Neural progenitor cell (in vitro differentiated cells): ENCODE measurements around the gene NXPE1. TPM values are rescaled to one million over a fixed set of nuclear protein-coding genes. Genes with fewer than 3 reads are reported as not detected.

Experiments
- DNase-seq: peaks from one replicate; pipeline ENCODE4 v3.0.0-alpha.2; 2016; ENCODE audit warnings: low spot score
- H2AFZ ChIP-seq: fragments of 200-600 bp; sonication (generic); replicated peaks from 2 replicates; pipeline ENCODE4 v1.6.1; 2016; ENCODE audit warnings: antibody characterized with exemption
- H3F3A ChIP-seq: fragments of 200-600 bp; sonication (generic); 2 replicates; pipeline ENCODE4 v1.6.1; 2016; ENCODE audit warnings: antibody characterized with exemption, low read depth
- H3K27ac ChIP-seq: fragments of 200-600 bp; sonication (generic); 2 replicates; pipeline ENCODE4 v1.5.1; 2016; ENCODE audit warnings: mild to moderate bottlenecking
- H3K27me3 ChIP-seq: fragments of 200-600 bp; sonication (generic); 2 replicates; pipeline ENCODE4 v1.6.1; 2016; ENCODE audit warnings: mild to moderate bottlenecking, moderate library complexity
- H3K36me3 ChIP-seq: fragments of 200-600 bp; sonication (generic); 2 replicates; pipeline ENCODE4 v1.5.1; 2016
- H3K4me1 ChIP-seq: fragments of 200-600 bp; sonication (generic); 2 replicates; pipeline ENCODE4 v1.6.1; 2016; ENCODE audit warnings: mixed run types
- H3K4me2 ChIP-seq: fragments of 200-600 bp; sonication (generic); 2 replicates; pipeline ENCODE4 v1.6.1; 2016
- H3K4me3 ChIP-seq: fragments of 200-600 bp; sonication (generic); 2 replicates; pipeline ENCODE4 v1.5.1; 2016
- H3K79me2 ChIP-seq: fragments of 200-600 bp; sonication (generic); 2 replicates; pipeline ENCODE4 v1.6.1; 2016; ENCODE audit warnings: low read depth
- H3K9ac ChIP-seq: fragments of 200-600 bp; sonication (generic); 2 replicates; pipeline ENCODE4 v1.6.1; 2016
- H3K9me3 ChIP-seq: fragments of 200-600 bp; sonication (generic); 2 replicates; pipeline ENCODE4 v1.5.1; 2016; ENCODE audit warnings: low read depth
- H4K20me1 ChIP-seq: fragments of 200-600 bp; sonication (generic); 2 replicates; pipeline ENCODE4 v1.6.1; 2016; ENCODE audit warnings: low read depth
- H3K27ac Mint-ChIP-seq: 3 replicates; pipeline ENCODE4 v1.8.0; 2021; ENCODE audit warnings: mixed read lengths
- H3K27me3 Mint-ChIP-seq: 2 replicates; pipeline ENCODE4 v1.8.0; 2022; ENCODE audit warnings: low read depth, mild to moderate bottlenecking, inconsistent platforms, moderate library complexity, mixed read lengths; ENCODE audit not compliant: insufficient read depth
- H3K36me3 Mint-ChIP-seq: 3 replicates; pipeline ENCODE4 v1.8.0; 2021; ENCODE audit warnings: mixed read lengths
- H3K4me1 Mint-ChIP-seq: 3 replicates; pipeline ENCODE4 v1.8.0; 2021; ENCODE audit warnings: mixed read lengths
- H3K4me3 Mint-ChIP-seq: 3 replicates; pipeline ENCODE4 v1.8.0; 2021; ENCODE audit warnings: mild to moderate bottlenecking, moderate library complexity, mixed read lengths
- H3K9me3 Mint-ChIP-seq: 3 replicates; pipeline ENCODE4 v1.8.0; 2020; ENCODE audit warnings: mixed read lengths
- EZH2 ChIP-seq: fragments of 200-600 bp; sonication (generic); IDR thresholded peaks from 2 replicates; pipeline ENCODE4 v1.6.1; 2017; ENCODE audit warnings: antibody characterized with exemption, mild to moderate bottlenecking, moderate library complexity
- EZH2phosphoT487 ChIP-seq: fragments of 200-600 bp; sonication (generic); IDR thresholded peaks from 2 replicates; pipeline ENCODE4 v1.6.1; 2017; ENCODE audit warnings: antibody characterized with exemption
- total RNA-seq: library from RNA; depleted of rRNA; stranded (reverse); fragments of >200 nt; gene quantifications from 2 replicates; pipeline ENCODE4 v1.2.3, GENCODE V29; 2015; ENCODE audit warnings: low replicate concordance
- TF ChIP-seq, protein P1 (sequence below): fragments of 200-600 bp; sonication (generic); IDR thresholded peaks from 2 replicates; pipeline ENCODE4 v1.5.1; 2017; ENCODE audit warnings: antibody characterized with exemption, mild to moderate bottlenecking

Gene NXPE1
- total RNA-seq, 1 donor from 2014 or later = not detected

DNA sequence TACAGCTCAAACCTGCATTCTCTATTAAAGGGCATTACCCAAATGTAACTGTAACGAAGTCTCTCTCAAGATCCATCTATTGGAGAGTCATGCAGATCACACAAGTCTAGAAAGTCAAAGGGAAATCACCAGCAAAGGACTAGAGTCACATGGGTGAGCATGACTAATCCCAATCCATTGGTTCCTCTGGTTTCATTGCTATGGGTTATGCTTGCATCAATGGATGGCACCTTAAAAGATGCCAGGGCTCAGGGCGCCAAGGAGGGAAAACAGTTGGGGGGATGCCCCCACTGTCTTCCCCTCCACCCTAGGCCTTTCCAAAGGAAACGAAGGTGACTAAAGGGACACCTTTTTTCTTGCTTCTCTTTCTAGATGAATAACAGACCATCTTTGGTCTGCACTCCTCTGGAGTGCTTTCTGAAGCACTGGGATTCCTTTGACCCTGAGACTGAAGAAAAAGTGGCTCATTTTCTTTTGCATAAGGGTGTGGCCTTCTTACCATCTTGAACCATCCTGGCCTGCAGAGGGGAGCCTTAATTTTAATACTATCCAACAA is 27.8 kb upstream of the NXPE1 start:
- TF ChIP-seq EZH2 (no peak), EZH2phosphoT487 (no peak)
- TF ChIP-seq, protein P1, sequence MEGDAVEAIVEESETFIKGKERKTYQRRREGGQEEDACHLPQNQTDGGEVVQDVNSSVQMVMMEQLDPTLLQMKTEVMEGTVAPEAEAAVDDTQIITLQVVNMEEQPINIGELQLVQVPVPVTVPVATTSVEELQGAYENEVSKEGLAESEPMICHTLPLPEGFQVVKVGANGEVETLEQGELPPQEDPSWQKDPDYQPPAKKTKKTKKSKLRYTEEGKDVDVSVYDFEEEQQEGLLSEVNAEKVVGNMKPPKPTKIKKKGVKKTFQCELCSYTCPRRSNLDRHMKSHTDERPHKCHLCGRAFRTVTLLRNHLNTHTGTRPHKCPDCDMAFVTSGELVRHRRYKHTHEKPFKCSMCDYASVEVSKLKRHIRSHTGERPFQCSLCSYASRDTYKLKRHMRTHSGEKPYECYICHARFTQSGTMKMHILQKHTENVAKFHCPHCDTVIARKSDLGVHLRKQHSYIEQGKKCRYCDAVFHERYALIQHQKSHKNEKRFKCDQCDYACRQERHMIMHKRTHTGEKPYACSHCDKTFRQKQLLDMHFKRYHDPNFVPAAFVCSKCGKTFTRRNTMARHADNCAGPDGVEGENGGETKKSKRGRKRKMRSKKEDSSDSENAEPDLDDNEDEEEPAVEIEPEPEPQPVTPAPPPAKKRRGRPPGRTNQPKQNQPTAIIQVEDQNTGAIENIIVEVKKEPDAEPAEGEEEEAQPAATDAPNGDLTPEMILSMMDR = no peak
- no peaks in the 10 kb centered on the region for H3K27me3 Mint-ChIP-seq
- Histone ChIP-seq H3K4me3 (no peak overlapping the region), H3K36me3 (no peaks in the 10 kb centered on the region), H4K20me1 (no peaks in the 10 kb centered on the region), H3K4me1 (no peaks in the 10 kb centered on the region), H3K27me3 (no peaks in the 10 kb centered on the region), H3F3A (no peaks in the 10 kb centered on the region), H3K27ac (no peak overlapping the region), H2AFZ (no peak overlapping the region), H3K4me2 (no peak overlapping the region), H3K79me2 (no peaks in the 10 kb centered on the region), H3K9me3 (peaks cover 13% of the 10 kb centered on the region), H3K9ac (no peak overlapping the region)
- H3K27ac Mint-ChIP-seq = no peak overlapping the region
- no peak for DNase-seq
- H3K9me3 Mint-ChIP-seq = peaks cover 22% of the 10 kb centered on the region
- no peak overlapping the region for H3K4me3 Mint-ChIP-seq
- H3K4me1 Mint-ChIP-seq = no peaks in the 10 kb centered on the region
- H3K36me3 Mint-ChIP-seq = peaks cover 2% of the 10 kb centered on the region

DNA sequence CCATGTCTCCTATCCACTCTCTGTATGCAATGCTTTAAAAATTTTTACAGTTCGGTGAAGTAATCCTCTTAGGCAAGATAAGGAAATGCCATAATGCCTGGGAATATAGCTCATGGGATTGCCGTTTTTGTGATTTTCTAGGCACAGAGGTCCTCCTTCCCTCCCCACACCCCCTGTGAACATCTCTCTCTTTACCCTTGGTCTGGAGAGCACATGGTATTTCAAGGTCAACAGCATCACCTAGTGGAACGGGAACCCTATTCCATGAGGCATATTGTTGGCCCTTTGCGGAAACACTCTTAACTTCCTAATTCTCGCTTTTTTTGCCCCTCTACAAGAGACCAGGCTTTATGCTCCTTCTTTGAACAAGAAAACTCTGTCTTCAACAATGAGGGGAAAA is 27.1 kb upstream of the NXPE1 start:
- H3K4me3 Mint-ChIP-seq = no peak overlapping the region

DNA sequence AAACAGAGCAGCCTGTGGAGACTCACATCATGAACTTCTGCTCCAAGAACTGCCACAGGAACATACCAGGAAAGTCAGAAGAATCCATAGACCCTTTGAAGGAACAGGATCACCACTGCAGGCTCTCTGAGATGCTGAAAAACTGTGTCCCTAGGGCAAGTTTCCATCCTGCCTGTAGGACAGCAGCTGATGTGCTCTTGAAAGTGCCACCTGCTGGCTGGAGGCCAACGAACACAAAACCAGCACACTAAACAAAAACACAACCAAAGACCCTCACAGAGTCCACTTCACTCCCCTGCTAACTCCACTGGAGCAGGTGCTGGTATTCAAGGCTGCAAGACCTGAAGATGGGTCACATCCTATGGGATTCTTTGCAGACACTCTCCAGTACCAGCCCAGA is 12.0 kb upstream of the NXPE1 start:
- no peak overlapping the region for H3K4me3 Mint-ChIP-seq
- H3K36me3 Mint-ChIP-seq = no peaks in the 10 kb centered on the region
- no peak overlapping the region for H3K4me3 ChIP-seq
- H3K4me1 Mint-ChIP-seq = no peaks in the 10 kb centered on the region
- H3K27ac ChIP-seq = no peak overlapping the region
- no peak for DNase-seq
- H3F3A ChIP-seq = peaks cover 2% of the 10 kb centered on the region
- H3K4me2 ChIP-seq = no peak overlapping the region
- TF ChIP-seq EZH2phosphoT487 = no peak
- TF ChIP-seq, protein P1 = no peak
- TF ChIP-seq EZH2 = no peak
- peaks cover 5% of the 10 kb centered on the region for H3K9me3 ChIP-seq
- H3K27me3 Mint-ChIP-seq = peaks cover 2% of the 10 kb centered on the region
- no peaks in the 10 kb centered on the region for H3K36me3 ChIP-seq
- peaks cover 3% of the 10 kb centered on the region for H3K4me1 ChIP-seq
- no peaks in the 10 kb centered on the region for H3K79me2 ChIP-seq
- no peak overlapping the region for H3K27ac Mint-ChIP-seq
- H3K9ac ChIP-seq = no peak overlapping the region
- no peaks in the 10 kb centered on the region for H3K27me3 ChIP-seq
- no peak overlapping the region for H2AFZ ChIP-seq
- no peaks in the 10 kb centered on the region for H3K9me3 Mint-ChIP-seq
- H4K20me1 ChIP-seq = no peaks in the 10 kb centered on the region

More for the DNA sequence above, 27.1 kb upstream of the NXPE1 start:
- Histone ChIP-seq H3K36me3 (no peaks in the 10 kb centered on the region), H3K27ac (no peak overlapping the region), H3K9ac (no peak overlapping the region), H2AFZ (no peak overlapping the region), H3K4me1 (no peaks in the 10 kb centered on the region), H3K79me2 (no peaks in the 10 kb centered on the region), H3K27me3 (no peaks in the 10 kb centered on the region), H3K9me3 (peaks cover 13% of the 10 kb centered on the region), H3K4me3 (no peak overlapping the region), H3F3A (no peaks in the 10 kb centered on the region), H4K20me1 (no peaks in the 10 kb centered on the region), H3K4me2 (no peak overlapping the region)
- no peak for DNase-seq
- H3K9me3 Mint-ChIP-seq = peaks cover 22% of the 10 kb centered on the region
- H3K36me3 Mint-ChIP-seq = peaks cover 2% of the 10 kb centered on the region
- TF ChIP-seq EZH2phosphoT487 (no peak), EZH2 (no peak)
- TF ChIP-seq, protein P1 = no peak
- H3K27me3 Mint-ChIP-seq = no peaks in the 10 kb centered on the region
- H3K27ac Mint-ChIP-seq = no peak overlapping the region
- H3K4me1 Mint-ChIP-seq = no peaks in the 10 kb centered on the region
